Hematopoietic multipotent progenitor cell treated with erythropoietin and hydrocortisone succinate and interleukin-3 and kit ligand, for 17 days (in vitro differentiated cells): ENCODE measurements around the gene KIRREL3.

Experiments
- DNase-seq: peaks from one replicate; pipeline ENCODE4 v3.0.0-alpha.2; 2015; ENCODE audit warnings: low spot score

Gene KIRREL3

DNA sequence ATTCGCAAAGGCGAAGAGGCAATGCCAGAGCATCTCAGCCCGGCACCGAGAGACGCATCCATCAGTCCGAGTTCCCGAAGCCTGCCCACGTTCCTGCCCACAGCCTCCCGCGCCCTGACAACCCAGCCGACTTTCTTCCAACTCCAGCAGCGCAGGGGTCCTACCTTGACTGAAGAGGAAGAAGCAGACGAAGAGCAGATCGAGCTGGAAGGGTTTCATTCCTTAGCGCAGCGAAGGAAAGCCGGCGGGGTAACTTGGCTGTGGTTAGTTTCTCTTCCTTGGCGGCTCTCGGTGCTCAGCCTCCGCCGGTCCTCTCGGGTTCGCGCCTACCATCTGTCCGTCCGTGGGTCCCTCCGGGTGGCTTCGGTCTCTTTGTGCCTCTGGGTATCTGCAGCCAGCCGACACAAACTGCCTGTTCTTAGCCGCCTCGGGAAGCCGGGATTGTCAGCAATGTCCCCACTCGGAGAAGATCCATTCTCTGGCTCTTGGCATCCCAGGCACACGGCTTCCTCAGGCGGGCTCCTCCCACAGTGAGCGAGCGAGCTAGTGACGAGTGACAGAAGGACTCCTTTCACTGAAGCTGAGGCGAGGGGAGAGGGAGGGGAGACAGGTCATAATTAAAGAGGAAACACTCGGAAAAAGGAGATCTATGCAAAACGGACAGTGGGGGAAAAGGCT, at the start of gene KIRREL3:
Gene KIRREL3 (minus strand): TSS at position 480 of the 678 bp plus-strand sequence.
- DNase-seq: no peak

DNA sequence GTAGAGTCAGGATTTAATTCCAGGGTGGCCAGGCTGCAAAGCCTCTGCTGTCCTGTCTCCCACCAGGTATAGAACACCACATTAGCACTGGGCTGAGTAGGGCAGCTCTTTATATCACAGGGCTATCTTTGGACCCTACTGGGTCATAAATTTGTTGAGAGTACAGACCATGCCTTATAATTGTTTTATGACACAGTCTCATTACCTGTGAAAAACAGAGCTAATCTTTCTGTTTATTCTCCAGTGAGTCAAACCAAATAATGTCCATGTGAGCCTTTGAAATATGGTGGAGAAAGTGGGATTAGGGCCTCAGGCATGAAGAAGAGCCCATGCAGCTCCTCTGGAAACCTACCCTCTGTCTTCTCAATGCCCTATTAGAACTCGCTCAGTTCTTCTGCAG, 49.6 kb upstream of the KIRREL3 start:
- DNase-seq: no peak

DNA sequence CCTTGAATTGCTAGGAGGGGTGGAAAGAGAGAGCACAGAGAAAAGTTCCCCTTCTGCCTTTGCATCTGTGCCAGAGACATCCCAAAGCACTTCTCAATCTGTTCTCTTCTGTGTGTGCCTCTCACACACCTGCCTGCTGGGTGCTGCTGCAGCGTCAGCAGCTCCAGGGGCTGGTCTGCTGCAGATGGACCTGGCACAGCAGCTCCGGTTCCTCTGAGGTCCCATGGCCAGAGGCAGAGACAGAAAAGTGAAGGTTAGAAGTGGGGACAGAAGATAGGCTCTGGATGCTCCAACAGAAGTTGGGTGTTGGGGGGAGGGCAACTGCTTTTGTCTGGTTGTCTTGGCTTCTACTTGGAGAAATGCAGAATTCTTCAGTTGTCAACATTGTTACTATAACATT, 48.9 kb upstream of the KIRREL3 start:
- DNase-seq: no peak

DNA sequence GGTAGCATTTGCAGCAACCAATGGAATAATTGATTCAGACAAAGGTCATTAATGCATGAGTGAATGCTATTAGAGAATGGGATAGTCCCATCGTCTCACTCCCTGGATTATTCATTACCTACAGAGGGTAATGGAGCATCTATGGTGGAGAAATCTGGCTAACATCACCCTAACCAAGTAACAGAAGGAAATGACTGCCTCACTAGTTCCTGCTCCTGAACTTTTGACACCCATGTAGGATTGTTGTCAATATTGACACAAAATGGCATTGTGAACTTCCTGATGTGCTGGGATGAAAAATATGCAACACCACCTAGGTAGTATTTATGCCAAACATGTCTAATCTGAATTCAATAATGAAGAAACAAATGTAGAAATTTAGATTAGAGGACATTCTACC, 44.0 kb upstream of the KIRREL3 start:
- no peak for DNase-seq

DNA sequence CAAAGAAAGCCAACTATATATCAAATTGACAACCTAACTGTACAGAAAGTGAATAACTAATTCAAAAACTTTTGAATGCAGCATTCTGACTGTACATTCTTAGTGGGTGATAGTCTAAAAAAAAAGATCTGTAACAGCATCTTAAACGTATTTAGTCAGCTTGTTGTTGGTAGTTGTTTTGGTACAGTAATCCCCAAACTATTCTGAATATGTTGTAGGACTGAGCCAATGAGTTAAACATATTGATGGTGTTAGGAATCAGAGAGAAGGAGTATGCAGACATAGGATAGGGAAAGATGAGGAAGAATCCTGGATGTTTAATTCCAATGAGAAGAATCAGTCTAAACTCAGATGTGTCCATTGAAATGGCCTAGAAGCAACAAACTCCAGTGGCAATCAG, 41.9 kb upstream of the KIRREL3 start:
- no peak for DNase-seq

DNA sequence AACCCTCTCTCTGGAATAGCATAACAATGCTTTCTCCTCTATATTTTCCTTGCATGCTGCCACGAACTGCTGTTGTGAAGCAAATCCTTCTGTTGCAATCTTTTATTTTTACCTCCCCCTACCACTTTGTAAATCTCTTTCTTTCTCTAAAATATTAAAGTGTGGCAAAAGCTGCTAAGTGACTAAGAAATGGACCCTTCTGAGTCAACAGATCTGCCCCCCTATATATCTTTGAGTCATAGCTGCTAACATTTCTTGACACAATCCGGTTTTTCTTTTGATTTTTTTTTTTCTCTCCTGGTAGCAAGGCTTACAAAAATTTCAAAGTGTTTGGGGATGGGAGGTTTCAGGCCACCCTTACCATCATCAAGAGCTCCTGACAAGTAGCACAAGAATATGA, 39.0 kb upstream of the KIRREL3 start:
- no peak for DNase-seq

DNA sequence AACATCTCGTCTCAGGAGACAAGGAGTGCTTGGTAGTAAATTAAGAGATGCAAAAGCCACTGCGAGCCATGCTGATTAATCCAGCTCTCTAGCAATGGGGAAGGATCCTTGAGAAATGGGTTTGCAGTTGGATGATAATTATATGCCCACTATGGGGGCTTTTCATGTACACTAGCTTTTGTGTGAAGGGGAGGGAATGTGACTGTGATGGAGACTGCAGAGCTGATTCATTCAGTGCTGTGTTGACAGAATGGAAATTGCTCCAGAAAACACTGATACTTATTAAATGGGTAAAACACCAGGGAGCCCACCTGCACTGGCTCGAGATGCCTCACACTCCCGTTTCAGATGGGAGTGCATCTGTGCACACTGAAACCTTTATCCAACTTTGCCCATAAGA, 37.0 kb upstream of the KIRREL3 start:
- DNase-seq: no peak

DNA sequence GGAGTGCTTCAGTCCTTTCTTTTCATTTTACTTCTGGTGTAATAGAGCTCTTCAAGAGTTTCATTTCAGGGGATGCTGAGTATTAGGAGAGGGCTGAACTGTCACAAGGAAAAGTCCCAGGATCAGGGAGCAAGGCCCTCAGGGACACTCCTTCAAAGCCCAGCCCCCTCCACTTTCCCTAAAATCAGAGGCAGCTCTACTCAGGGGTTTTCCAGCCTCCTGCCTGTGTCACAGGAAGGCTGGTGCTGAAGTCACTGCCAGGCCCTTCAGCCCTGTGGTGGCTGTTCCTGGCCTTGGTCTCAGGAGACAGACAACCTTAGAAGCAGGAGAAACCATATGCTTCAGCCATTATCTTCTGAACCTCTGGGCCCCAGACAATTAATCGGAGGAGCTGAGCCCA, 36.4 kb upstream of the KIRREL3 start:
- no peak for DNase-seq

DNA sequence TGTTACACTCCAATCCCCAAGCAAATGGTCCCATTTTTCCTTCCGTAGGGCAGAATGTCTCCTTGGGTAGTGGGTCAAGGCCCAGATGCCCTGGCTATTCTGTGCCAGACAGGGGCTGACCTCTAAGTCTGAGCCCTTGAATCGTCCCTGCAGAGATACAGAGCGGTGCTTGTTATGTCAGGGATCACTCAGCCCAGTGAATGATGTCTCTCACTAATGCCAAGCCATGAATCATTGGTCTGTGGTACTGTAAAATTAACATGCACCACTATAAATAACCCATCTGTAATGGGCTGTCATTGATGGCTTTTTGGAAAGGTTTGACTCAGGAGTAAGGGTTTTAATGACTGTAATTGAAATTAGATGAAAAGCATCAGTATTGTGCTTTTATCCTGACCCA, 35.3 kb upstream of the KIRREL3 start:
- DNase-seq: no peak

DNA sequence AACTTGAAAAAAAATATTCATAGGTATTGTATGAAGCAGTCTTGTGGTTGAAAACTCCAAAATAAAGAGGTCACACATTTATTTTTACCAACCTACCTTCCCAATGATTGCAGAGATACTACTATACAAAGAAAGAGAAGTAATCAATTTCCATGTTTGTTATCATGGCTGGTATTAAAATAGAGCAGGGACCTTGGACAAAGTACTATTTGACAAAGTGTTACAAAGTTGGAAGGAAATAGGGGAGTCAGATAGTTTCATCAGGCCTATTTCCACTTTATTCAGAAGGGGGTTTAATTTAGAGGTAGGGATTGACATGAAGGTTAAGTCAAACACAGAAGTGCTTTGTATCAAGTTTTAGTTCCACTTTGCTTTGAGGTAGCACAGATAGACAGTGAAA, 34.4 kb upstream of the KIRREL3 start:
- DNase-seq: no peak

DNA sequence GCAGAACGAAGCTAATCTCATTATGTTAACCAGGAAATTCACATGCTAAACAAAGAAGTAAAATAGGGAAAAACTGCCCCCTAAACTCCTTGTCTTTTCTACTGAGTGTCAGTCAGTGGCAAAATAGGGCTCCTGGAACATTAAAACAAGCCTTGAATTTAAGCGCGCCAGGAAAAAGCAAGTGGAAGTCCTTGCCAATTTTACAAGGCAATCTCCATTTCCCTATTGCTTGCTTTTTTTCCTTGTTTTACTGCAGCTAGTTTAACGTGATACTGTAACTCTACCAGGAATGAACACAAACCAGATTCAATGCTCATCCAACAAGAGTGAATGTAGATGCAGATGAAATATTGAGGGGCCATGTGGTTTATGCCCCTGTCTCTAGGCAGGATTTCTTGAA, 28.1 kb upstream of the KIRREL3 start:
- DNase-seq: no peak

DNA sequence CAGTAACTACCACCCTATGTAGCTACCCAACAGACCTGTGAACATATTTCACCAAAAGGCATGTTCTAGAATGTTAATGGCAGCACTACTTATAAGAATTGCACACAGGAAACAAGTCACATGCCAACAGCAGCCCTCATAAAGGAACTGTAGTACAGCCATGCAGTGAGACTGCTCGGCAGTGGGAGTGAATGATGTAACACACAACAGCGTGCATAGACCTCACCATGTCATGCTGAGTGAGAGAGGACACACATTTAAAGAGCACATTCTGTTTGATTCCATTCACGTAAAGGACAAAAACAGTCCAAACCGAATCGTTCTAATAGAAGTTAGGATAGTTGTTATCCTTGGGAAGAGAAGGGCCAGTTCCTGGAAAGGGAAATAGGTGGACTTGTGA, 27.2 kb upstream of the KIRREL3 start:
- DNase-seq: no peak

DNA sequence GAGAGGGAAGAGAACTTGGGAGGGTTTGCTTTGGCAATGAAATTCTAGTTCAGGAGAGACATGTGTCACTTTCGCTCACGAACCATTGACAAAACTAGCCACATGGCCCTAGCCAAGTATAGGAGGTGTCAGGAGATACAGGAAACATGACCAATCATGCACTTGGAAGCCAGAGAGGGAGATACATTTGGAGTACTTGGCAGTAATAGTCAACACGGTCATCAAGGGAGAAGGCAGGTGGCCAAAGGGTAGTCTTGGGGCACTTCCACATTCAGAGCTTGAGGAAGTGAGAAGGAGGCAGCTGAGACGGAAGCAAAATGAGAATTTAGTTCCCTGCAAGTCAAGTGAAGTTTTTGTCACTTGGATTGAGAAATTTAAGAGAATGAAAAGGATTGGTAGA, 26.4 kb upstream of the KIRREL3 start:
- DNase-seq: no peak

DNA sequence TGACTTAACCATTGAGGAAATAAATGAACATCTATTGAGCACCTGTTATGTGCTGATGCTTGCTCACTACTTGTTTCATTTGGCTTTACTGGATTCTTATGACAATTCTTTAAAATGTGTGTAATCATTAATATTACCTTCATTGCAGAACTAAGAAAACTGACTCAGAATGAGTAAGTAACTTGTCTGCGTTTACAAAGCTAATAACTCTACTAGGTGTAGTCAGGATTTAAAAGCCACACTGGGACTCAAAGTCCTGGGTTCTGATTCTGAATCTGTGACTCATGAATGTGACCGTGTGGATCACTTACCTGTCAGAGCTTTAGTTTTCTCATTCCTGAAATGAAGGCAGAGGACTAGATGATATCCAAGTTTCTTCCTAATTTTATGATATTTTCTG, 23.4 kb upstream of the KIRREL3 start:
- no peak for DNase-seq

DNA sequence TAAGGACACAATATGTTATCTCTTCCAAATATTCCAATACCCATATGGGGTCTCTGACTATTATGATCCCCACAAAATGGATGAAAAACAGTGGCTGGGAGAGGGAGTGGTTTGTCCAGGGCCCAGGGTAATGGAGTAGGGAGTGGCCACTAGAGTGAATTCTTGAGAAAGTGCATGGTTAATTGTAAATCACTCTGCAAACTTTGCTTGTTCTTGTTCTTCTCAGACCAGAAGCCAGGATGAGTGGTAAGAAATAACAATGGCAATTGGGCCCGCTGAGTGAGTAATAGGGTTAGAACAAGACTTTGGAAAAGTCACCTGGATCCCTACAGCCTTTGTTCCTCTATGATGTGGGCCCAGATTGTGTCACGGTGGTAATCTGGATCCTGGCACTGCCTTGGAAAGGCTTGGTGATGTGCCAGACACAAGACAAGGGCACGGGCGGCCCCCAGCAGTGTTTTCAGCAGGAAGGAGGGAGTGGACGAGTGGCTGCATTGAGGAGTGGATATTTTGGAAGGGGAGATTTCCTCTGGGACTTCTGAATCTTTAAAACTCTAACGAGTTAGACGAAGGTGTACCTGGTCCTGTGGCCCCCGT, 18.2 kb upstream of the KIRREL3 start:
- DNase-seq: no peak

DNA sequence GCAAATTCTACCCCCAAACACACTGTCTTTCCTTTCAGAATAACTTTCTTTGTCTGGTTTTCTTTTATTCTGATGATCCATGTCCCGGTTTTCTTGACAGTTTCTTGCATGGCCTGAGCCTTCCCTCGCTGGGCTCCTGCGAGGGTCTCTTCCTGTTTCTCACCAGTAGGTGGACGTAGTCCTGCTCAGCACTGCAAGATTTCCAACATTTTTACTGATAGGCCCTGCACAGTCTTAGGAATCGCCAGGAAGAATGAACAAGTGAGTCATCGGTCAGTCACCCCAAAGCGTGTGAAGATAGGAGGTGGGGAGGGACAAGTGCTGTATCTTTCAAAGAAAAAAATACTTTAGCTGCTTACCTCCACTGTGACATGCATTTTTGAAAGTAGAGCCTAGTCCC, 16.9 kb upstream of the KIRREL3 start:
- no peak for DNase-seq

DNA sequence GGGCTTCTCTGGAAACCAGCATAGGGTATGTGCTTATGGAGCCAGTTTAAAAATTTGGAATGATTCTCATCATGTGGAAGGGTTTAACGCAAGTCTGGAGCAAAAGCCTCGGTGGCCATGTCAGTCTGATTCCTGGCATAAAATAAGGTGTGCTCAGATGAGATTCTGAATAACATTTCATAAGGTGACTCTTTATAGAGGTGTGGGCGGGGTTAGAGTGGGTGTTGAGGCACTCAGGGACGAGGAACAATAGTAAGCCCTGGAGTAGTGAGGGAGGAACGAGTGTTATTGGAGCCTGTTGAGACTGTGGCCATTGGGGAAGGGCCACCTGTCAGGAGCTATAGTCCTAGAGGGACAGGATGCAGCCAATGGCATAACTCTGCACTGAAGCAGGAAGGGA, 13.0 kb upstream of the KIRREL3 start:
- DNase-seq: no peak

DNA sequence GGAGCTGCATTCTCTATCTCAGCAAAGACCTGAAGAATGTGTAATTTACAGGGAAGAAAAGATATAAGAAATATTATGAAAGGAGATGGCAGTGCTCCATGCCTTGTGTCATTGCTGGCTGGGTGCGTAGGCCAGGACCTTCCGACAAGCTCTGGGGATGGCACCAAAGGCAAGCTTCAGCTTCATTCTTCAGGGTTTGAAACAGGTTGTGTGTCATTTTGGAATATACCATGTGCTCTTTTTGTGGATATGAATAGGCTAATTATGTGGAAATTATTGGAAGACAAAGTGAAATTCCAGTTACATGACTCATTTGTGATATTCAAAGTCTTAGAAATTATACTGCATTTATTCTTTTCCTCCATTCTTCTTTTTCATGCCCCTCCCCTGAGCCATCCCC, 5.7 kb upstream of the KIRREL3 start:
- DNase-seq: no peak

DNA sequence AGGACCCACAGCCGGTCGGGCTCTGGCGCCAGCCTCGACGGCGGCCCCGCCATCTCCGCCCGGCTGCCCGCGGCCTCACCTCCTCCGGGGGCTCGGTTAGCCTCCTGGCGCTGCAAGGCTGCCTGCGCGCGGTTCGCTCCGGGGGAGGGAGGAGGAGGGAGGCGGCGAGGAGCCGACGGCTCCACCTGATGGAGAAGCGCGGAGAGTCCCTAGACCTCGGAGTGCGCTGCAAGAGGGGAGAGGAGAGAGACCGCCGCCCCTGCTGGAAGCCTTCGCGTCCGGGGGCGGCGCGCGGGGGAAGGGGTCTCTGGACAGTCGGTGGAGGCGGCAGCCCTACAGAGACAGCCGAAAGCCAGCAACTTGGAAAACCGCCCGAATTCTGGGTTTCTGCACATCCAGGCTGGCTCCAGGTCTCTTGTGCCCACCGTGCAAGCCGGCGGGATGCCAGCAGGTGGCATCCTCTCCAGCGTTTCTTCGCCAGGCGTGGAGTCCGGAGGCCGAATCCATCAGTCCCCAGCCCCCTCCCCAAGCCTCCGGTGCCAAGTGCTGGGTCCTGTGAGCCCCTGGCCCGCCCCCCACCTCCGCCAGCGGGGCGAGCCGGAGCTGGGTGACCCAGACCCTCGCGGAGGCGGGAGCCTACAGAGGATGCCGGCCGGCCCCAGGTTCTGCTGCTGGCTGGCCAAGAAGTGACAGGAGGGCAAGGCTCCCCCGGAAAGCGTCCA, 2.9 kb upstream of the KIRREL3 start:
- no peak for DNase-seq

DNA sequence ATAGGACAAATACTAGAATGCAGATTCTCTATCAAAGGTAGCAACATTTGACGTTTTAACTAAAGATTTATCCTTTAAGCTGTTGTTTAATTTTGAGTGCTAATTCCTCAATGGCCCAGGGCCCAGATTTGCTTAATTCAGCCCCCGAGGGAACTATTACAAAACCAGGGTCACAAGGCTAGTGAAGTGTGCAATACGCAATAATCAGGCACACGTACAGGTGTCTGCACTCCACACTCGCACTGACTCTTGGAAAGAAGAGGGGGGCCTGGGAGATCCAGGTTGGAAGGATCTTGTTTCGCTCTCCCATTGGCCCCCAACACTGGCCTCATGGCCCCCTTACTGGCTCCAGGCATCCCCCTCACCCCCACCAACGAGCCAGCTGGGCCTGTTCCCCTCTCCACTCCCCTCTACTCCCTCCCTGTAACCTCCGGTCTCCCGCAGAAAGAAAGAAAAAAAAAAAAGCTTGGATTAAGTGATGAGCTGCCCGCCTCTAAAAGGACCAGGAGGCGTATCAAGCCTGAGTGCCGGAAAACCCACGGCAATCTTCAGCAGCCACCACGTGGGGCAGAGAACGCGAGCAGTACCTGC, 2.2 kb upstream of the KIRREL3 start:
- no peak for DNase-seq

DNA sequence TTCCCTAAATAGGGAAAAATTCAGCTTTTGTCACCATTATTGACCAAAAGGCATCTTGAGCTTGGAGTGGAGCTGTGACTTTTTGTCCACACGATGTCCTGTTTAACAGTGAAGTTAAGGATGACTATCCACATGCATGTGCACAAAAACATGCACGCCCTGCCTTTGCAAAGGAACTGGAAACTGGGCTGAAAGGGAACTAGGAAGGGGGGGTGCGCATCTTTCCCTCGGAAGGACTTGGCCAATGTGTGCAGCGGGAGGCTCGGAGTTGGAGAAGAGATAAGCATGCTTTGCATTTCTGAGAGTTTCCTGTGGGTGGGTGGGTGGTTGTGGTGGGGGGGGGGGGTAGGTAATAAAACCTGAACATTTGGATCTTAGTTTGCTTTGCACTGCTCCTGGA, 411 bp upstream of the KIRREL3 start:
- DNase-seq: no peak

DNA sequence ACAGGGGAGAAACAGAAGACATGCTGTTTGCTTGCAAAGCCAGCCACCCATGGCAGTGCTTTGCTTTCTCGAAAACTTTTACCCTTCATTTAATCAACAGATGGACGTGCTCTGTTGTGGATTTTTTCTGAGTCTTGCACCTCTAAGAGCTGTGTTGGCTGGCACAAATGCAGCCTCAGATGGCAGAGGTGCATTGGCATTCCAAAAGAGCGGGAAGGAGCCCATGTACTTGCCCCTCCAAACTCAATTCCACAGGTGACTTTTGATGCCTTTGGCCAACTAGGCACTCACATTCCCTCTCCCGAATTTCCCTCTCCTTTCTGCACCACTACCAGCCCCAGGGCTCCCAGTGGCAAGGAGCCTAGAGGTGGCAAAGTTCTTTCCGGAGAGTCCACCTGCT, 1.2 kb downstream of the KIRREL3 start:
- no peak for DNase-seq

DNA sequence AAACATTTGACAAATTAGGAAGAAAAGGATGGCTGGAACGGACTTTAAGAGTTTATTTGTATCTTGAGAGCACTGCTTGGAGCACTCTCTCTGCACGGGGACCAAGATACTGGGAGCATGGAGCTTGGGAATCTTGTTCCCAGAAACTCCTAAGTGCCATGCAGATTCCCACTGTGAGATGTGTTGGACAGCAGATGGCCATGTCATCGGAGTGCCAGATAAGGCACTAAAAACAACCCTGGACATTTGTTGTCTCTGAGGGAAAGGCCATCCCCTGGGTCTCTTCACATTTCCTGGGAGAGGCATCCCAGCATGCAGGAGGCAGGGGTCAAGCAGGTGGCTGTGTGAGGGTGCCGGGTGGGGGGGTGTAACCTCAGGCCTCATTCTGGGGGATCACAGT, 2.9 kb downstream of the KIRREL3 start:
- DNase-seq: no peak
